Measurements from ENCODE around the gene CDC40. TPM values are rescaled to one million over a fixed set of nuclear protein-coding genes. Genes with fewer than 3 reads are reported as not detected.
A peak's percentile ranks its signal among the peaks of the same experiment; 100 is the strongest.

The CDC40 gene
- 10 to 100 TPM in 11 of 12 donors, not detected in 1; 14.3 to 48.7 (median 17.5) TPM for polyA plus RNA-seq (ENCODE audit: insufficient read length in 12 of 12)
- long read RNA-seq, donor 1, partial matches to known transcripts: 6 of 8 reads
- long read RNA-seq, donor 1, other reads (novel, unspliced or antisense): 0 of 8 reads
- long read RNA-seq, donor 2, partial matches to known transcripts: 0 of 1 reads
- long read RNA-seq, donor 2, other reads (novel, unspliced or antisense): 0 of 1 reads
- long read RNA-seq, donor 3, partial matches to known transcripts: 0 of 1 reads
- long read RNA-seq, donor 3, other reads (novel, unspliced or antisense): 0 of 1 reads
- long read RNA-seq, donor 4, partial matches to known transcripts: 0 of 1 reads
- long read RNA-seq, donor 4, other reads (novel, unspliced or antisense): 0 of 1 reads
- long read RNA-seq, donor 5, partial matches to known transcripts: 0 of 1 reads
- long read RNA-seq, donor 5, other reads (novel, unspliced or antisense): 0 of 1 reads
- long read RNA-seq, donor 6, partial matches to known transcripts: 0 of 2 reads
- long read RNA-seq, donor 6, other reads (novel, unspliced or antisense): 0 of 2 reads
- long read RNA-seq, donor 7, partial matches to known transcripts: 0 of 1 reads
- long read RNA-seq, donor 7, other reads (novel, unspliced or antisense): 0 of 1 reads
- long read RNA-seq, donor 8, partial matches to known transcripts: 0 of 2 reads
- long read RNA-seq, donor 8, other reads (novel, unspliced or antisense): 0 of 2 reads
- long read RNA-seq, donor 9, partial matches to known transcripts: 0 of 2 reads
- long read RNA-seq, donor 9, other reads (novel, unspliced or antisense): 0 of 2 reads
- long read RNA-seq, donor 10, partial matches to known transcripts: 0 of 2 reads
- long read RNA-seq, donor 10, other reads (novel, unspliced or antisense): 0 of 2 reads
- long read RNA-seq, donor 11: 0 reads

DNA sequence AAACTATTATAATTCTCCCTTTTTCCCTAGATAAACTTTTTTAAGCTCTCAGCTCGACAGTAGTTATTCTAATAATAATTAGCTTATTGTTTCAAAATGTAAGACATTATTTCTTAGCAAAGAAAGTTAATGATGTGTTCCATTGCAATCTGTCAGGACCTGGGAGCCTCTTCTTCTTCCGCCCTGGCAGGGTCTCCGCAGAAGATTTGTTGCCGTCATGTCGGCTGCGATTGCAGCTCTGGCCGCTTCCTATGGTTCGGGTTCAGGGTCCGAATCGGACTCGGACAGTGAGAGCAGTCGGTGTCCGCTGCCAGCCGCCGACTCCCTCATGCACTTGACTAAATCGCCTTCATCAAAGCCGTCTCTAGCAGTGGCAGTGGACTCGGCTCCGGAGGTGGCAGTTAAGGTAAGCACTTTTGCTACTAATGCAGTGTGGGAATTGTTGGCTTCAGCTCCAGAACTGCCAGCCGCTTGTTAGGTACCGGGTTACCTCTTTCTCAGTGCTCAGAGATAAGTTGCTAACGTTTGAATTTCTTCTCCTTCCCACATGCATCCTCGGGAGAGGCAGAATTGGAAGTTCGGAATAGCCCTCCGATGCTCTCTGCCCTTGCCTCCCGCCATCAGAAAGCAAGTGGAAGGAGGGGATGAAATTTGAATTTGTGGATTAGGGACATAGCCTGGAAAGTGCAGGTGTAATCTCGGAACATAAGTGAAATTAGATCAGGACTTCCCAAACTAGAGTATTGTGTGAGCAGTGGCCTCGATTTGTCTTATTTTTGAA lies at the start of gene CDC40:
TSS of gene CDC40 (plus strand) at position 200 of the 781 bp plus-strand sequence. CDS start at position 218, 18 bp downstream.
- DNase-seq: peak; percentile 84

DNA sequence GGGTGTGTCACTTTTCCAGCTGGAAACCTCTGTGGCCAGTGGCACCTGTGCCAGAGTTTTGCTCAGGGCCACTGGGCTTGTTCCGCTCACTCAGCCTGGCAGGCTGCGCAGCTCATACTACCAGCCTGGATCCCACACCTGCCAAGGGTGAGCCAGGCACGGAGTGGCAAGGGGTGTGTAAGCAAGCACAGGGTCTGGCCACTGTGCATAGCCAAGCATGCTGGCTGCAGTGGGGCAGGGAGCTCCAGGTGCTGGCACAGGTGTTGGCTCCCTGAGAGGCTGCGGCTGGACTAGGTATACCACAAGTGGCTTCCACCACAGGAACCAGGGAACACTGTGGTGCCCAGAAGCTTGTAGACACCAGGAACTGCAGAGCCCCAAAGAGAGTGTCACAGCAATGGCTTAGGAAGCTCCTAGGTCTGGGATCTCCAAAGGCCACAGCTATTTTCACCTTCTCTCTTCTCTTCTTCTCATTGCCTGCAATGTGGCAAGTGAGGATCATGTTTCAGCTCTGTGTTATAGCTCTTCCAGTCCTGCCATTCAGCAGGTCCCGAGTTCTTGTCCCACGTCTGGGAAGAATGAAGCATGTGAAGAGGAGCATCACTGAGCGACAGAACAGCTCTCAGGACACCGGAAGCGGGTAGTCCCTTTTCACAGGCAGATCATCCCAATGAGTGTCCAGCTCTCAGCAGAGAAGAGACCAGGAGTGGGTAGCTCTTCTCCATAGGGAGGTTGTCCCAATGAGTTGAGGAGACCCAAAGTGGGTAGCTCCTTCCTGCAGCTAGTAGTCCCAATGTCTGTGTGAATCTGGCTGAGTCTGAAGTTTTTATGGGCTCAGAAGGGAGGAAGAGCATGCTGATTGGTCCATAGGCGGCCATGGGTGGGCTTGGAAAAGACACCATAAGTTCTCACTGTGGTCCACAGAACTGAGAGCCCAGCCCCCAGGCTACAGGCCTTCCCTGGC lies 42.0 kb upstream of the CDC40 start:
- DNase-seq: no peak

DNA sequence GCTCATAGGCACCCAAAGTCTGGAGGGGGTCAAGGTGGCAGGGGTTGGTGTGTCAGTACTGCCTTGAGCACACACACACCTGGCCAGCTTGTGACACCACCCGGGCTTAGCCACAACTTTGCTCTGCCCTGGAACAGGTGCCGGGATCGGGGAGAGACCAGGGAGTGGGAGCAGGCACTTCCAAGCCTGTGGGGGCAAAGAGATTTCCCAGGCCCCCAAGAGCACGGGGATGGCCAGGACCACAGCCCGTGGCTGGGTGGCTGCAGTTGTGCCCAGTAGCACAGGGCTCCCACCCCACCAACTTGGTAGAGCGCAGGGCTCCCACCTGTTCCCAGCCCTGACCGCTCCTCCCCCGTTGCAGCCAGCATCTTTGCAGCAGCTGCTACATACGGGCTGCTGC lies 41.2 kb upstream of the CDC40 start:
- DNase-seq: no peak

DNA sequence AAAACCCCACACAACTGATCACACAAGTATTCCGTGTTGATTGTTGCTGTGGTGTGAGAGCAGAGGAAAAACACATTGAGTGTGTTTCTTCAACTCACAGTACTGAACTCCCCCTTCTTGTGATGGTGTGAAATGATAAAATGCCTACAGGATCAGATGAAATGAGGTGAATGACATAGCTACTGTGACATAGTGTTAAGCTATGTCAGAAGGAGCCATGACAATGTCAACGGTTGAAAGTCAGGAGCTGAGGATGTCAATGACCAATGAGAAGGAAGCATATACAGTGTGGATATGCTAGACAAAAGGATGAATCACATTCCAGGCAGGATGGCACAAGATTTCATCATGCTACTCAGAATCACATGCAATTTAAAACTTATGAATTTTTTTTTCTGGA lies 39.6 kb upstream of the CDC40 start:
- DNase-seq: no peak

DNA sequence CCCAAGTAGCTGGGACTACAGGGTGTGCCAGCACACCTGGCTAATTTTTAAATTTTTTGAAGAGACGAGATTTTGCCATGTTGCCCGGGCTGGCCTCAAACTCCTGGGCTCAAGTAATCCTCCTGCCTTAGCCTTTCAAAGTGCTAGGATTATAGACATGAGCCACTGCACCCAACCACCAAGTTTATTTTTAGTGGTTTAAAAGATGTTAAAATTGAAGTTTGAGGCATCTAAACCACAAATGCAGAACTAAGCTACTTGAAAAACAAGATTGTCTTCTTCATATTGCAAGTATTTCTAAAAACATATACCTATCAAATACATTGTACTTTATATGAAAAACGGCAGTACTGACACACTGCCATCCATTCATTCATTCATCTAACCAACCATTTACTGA lies 32.4 kb upstream of the CDC40 start:
- DNase-seq: no peak

DNA sequence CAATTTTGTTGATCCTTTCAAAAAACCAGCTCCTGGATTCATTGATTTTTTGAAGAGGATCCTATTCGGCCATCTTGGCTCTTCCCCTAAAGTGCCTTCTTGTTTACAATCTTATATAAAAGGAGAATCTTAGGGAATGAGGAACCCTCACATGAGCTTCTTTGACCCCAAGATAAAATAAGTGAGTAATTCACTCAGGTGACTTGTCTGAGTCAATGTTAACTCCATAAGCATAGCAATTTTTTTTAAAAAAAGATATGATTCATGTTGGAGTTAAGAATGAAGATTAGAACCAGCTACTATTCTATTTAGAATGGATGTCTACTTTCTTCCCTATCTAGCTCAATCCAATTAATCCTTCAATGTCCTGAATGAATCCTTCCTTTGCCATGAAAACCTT lies 21.7 kb upstream of the CDC40 start:
- DNase-seq: no peak

DNA sequence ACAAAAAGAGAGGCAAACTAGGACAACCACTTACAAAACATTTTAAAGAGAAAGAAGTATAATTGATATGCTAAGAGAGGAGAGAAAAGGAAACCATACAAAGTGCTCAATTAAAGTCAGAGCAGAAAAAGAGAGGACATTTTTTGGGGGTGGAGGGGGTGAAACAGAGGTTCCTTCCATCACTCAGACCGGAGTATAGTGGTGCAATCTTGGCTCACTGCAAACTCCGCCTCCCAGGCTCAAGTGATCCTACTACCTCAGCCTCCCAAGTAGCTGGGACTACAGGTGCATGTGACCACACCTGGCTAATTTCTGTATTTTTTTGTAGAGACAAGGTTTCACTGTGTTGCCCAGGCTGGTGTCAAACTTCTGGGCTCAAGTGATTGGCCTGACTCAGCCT lies 10.1 kb upstream of the CDC40 start:
- DNase-seq: no peak

DNA sequence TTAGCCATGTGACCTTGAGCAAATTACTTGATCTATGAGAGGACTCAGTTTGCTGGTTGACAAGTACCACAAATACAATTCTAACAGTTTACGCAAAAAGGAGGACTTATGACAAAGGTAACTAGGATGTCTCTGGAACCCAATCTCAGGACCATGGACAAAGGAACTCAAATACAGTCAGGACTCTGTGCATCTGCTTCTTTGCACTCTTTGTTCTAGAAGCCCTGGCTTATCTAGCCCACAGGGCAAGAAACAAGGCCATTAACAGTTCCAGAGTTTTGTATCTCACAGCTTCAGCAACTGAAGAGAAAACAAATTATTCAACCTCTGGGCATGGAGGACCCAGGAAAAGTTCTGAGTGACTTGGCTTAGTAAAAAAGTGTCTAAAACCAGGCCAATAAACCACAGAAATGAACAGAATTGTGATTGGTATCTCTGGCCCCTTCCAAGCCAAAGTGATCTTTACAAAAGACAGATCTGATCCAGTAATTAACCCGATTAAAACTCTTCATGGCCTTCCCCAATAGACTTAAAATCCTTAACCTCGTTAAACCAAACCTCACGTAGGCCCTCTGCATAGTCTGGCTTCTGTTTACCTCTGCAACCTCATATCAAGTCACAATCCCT lies 6.6 kb upstream of the CDC40 start:
- no peak for DNase-seq

DNA sequence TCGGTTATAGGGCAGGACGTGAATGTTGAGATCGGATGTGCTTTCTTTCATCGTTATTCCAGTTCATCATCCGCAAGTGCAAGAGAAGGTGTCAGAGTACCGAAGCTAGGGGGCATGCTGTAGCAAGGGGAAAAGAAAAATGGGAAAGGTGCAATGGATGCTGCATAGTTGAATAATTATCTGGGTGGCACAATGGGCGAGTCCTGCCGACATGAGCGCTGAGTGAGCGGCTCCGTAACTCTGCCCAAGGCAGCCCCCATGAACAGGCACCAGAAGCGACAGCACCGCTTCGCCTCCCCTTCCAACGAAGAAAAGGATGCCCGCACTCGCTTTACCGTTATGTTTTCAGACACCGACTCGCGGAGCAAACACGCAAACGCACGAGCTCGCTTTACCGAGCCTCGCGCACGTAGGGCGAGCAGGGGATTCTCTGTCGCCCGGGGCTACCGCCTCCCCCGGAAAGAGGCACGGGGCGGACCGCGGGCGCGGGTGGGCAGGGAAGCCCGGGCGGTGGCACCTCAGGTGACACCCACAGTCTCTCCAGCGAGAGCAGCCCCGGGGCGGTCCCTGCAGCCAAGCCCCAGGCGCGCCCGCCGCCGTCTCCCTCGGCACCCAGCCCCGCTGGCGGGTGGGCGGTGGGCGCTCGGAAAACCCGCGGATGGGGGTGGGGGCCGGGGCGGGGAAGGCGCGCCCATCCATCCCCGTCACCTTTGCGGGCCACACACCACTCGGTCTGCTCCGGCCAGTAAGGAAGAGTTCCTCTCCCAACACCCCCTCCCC lies 1.4 kb upstream of the CDC40 start:
- DNase-seq: peak; percentile 57

DNA sequence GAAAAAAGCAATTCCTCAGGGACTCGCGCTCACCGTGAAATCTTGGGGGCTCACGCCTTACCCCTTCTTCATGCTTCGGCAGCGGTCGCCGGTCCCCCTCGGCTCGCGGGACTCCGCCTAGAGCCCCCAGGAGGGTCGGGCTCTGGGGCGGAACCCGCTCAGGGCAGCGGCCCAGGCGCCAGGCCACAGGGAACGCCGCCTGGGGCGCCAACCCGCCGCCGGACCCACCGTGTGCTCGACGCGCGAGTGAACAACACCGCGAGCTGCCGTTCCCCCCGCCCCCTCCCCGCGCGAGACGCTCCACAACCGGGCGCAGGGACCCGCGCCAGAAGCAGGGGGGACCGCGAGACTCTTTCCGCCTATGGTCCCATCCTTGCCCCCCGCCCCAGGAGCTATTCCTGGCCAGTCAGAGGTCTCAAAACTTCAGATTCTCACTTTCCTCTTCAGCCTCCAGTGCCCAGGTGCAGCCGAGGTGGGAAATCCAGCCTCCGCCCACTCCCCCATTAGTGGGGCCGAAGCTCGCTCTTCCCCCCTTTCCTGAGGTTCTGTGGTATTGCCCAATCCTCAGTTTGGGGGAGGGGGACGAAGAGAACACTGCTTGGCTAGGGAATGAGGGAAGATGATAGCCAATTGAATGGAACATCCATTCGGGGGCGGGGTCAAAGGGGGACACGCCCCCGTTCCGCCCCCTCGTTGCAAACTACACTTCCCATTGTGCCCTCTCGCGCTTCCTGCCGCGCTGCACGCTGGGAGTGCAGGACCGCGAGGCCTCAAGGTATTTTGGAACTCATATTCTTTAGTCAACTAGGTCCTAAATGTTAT lies 610 bp upstream of the CDC40 start, which contains the start of gene WASF1:
TSS of gene WASF1 (minus strand) at position 265 of the 822 bp plus-strand sequence. CDS start 52,069 bp downstream, outside the sequence.
- peak; percentile 98 for DNase-seq

DNA sequence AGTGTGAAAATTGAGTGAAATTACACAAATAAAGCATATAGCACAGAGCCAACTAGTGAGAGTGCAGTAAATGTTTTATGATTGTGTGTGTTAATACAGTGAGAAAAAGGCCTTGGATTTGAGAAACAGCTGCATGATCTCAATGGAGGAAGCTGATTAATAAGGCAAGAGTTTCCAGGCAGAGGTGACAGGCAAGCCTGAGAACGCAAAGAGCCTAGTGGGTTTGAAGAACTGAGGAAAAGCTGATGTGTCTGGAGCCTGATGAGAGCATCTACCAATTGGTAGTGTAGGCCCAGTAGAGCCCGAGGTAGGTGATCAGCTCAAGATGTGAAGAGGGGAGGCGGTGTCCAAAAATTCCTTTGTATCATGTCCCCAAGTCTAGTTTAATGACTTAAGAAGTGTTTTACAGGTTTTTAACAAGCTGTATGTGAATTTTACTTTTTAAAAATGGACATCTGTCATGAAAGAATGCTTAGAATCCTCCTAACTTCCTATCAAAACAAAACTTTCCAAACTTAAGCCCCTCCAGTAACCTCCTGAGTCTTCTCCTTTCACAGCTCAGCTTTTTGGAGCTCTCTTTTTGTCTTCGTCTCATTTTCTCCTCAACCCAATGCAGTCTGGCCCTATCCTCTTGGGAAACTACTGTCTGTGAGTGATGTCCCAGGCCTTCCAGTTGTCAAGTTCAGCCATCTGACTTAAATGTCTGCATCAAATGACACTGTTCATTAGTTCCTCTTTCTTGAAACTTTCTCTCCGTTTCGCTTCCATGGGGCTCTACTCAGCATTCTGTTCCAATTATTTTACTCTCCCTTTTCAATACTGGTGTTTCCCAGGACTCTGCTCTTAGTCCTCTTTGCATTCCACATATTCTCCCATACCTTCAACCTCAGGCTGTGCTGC lies 1.2 kb downstream of the CDC40 start:
- no peak for DNase-seq

DNA sequence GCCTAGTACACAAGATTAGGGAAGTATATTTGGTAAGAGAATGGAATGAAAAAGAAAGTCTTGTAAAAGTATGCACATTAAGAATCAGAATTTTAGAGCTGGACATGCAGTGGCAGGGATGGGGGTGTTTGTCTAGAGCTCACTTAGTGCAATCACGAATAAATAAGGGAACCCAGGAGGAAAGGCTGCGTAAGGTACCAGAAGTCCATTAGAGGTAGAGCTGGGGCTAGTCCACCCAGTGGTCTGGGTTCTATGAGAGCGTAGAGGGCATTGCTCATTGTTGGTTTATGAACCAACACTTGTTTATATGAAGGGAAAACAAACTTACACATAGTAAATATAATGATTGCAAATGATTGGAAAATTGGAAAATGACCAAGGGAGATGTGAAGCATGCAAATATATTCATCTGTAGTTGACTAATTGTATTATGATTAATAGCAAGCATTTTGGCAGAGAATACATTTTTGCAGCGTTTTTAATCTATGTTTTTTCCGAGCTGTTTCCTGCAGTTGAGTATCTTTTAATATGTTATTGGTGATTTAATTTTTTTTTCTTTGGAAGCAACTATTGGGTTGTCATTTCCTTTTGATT lies 3.2 kb downstream of the CDC40 start:
- DNase-seq: no peak

DNA sequence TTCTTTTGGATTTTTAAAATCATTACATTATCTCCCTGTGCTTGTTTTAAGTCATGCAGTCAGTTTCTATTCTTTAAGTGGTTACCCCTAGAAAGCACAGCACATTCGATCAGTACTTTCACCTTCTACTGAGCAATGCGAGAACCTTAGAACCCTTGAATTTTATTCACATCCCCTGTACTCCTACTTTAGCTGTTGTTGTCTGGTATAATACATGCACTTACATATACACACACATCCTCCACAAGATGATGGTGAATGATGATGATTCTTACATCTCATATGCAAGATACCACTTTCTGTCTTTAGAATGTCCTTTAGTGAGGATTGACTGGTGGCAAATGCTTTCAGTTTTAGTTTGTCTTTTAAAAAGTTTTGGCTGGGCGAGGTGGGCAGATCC lies 5.7 kb downstream of the CDC40 start:
- DNase-seq: no peak

DNA sequence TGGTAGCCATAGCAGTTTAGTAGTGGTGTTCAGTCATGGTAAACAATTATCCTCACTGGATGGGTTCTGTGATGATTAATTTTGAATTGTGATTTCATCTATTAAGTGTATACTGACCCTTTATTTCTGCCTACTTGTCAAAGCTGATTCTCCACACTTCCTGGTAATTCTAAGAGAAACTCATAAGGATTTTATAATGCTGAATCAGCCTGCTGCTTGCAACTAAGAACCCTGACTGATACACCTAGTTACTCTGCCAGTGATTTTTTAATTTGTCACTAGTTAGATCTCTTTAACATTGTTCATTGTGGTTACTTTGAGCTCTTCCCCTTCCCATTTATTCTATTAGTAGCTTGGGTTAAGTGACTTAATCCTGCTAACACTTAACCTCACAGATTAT lies 8.6 kb downstream of the CDC40 start:
- DNase-seq: no peak

DNA sequence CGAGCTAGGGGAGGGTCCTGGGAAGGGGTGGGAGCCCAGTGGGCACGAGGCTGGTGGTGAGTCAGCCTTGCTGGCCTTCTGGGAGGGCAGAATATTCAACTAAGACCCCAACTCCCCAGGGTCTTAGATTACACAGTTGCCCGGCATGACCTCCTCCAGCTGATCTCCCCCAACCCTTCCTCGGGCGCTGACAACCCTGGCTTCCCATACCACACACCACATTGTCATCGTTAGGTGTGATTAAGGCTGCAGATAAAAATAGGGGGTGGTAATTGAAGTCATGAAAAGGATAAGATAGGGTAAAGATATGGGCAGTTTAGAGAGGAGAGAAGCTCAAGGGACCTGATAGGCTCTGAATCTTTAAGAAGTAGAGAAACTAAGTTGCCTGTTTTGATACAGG lies 10.5 kb downstream of the CDC40 start:
- no peak for DNase-seq

DNA sequence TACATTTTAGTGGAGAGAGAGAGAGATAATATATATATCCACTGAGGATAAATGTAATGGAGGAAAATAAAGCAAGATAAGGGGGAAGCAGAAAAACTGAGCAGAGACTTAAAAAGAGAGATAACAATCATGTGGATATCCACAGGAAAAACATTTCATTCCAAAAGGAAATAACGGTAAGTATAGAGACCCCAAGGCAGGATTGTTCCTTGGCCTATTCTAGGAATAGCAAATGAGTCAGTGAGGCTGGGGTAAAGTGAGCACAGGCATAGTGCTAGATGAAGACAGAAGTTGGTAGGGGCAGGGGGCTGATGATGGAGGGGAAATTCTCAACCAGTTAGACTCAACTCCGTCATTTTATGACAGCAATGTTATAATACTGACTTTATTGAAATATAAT lies 11.2 kb downstream of the CDC40 start:
- no peak for DNase-seq

DNA sequence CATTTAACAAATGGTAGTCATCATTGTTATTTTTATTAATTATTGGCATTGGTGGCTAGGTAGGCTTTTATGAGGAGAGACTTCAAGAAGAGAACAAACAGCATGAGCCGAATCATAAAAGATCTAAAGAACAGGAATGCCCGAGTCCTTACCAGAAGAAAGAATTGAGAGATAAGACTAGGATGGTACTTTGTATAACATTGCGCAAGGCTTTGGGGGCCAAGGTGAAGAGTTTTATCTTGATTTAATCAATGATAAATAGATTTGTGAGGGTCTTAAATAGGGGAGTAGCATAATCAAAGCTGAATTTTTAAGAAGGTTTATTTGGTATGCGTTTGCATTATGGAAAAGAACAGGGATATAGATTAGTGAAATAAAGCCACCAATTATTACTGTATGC lies 15.4 kb downstream of the CDC40 start:
- DNase-seq: no peak

Data from muscle of arm (tissue), 14 donors.